Measurements from ENCODE around the gene FMNL2.

FMNL2 gene

DNA sequence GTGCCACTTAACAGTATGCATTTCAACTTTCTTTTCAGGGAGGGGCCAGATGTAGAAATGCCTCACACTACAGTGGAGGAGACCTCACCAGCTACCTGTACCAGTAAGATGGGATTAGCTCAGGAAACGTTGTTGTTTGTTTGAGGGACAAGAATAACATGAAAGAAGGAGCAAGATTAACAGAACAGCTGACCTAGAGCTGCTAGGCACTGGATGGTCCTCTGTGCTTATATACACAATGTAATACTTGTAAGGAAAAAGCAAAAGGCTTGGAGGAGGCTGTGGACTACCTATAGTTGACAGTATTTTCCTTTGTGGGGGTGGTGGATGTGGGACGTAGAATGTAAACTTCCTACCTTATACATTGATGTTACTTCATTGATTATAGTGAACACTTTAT, 154.4 kb downstream of the FMNL2 start:
- in situ Hi-C loops (cut with MboI; ENCODE audit: low sequenced_read_pairs) = no loop called here

- in situ Hi-C loops (cut with MboI; ENCODE audit: low sequenced_read_pairs) = no loop called here
Observed at GRCh38 chr2:152490686-152491455, 155.9 kb downstream of the FMNL2 start.

DNA sequence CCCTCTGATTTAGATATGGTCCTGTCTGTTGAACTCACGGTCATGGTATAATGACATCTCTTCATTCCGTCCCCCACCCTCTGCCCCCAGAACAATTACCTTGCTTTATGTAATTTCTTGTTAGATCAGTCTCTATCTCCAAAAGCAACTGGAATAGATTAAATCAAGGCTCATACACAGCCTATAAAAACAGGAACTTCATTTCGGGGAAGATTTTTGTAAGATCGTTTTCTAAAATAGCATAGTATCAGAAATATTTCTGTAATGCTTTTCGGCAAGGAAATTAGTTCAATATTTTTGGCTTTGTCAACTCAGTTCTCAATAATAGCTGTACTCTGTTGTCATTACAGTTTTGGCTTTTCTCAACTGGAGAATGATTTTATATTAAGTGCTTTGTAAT, 157.2 kb downstream of the FMNL2 start:
- in situ Hi-C loops (cut with MboI; ENCODE audit: low sequenced_read_pairs) = no loop called here

GRCh38 chr2:152492911-152493310, 157.9 kb downstream of the FMNL2 start:
- in situ Hi-C loops (cut with MboI; ENCODE audit: low sequenced_read_pairs) = no loop called here

GRCh38 chr2:152493417-152493816, 158.4 kb downstream of the FMNL2 start:
- in situ Hi-C loops (cut with MboI; ENCODE audit: low sequenced_read_pairs) = no loop called here

- in situ Hi-C loops (cut with MboI; ENCODE audit: low sequenced_read_pairs) = no loop called here
Observed at GRCh38 chr2:152493945-152494528, 159.1 kb downstream of the FMNL2 start.

DNA sequence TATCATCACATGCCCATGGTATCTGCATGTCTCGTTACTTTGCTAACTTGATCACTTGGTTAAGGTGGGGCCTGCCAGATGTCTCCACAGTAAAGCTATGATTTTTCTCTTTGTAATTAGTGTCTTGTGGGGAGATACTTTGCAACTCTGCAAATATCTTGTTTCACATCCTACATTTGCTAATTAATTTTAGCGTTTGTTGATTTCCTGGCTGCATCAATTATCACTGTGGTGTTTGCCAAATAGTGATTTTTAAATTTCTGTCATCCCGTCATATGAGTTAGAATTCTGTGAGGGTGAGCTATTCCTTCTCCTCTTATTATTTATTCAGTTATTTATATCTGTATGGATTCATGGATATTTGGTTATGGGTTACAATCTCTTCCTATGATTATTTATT, 161.4 kb downstream of the FMNL2 start:
- in situ Hi-C loops (cut with MboI; ENCODE audit: low sequenced_read_pairs) = no loop called here

GRCh38 chr2:152497481-152498052, 162.6 kb downstream of the FMNL2 start:
- in situ Hi-C loops (cut with MboI; ENCODE audit: low sequenced_read_pairs) = no loop called here

DNA sequence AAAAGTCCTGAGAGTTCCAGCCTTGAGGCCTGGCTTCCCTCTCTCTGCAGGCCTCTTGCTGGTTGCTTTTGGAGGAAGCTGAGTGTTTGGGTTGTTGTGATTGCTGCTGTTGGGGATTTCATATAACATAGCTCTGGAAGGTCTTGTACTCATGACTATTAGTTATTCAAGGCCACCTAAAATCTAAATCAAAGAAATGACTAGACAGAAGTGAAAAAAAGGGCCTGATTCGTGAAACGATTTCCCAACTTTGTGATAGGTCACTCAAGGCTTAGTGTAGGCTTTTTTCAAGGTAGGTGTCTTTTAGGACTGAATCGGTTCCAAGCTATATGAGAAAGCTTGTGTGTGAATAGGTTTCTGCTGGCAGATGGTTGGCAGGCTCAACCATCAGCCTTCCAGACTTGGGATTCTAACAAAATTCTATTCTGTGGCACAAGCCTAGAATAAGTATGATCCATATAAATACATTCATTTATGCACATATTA, 164.4 kb downstream of the FMNL2 start:
- in situ Hi-C loops (cut with MboI; ENCODE audit: low sequenced_read_pairs) = no loop called here

GRCh38 chr2:152499896-152500735, 165.1 kb downstream of the FMNL2 start:
- in situ Hi-C loops (cut with MboI; ENCODE audit: low sequenced_read_pairs) = no loop called here

GRCh38 chr2:152500772-152501171, 165.8 kb downstream of the FMNL2 start:
- in situ Hi-C loops (cut with MboI; ENCODE audit: low sequenced_read_pairs) = no loop called here

DNA sequence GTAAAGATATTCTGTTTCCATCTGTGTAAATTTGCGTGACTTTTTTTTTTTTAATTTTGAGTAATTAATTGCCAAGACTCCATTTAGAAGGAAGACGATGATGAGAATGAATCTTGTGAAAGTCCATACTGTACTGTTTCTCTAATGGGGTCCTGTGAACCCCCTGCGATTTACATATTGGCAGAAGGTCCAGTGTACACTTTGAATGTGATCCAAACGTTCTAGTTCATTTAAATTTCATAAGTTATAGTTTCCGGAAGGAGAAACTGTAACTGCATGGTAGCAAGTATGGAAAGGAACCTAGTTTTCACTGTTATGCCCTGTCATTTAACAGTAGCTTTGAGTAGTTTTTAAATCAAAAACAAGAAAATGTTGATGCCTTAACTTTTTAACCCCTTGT, 166.7 kb downstream of the FMNL2 start:
- in situ Hi-C loops (cut with MboI; ENCODE audit: low sequenced_read_pairs) = no loop called here

- in situ Hi-C loops (cut with MboI; ENCODE audit: low sequenced_read_pairs) = no loop called here
Observed at GRCh38 chr2:152504618-152505017, 169.6 kb downstream of the FMNL2 start.

DNA sequence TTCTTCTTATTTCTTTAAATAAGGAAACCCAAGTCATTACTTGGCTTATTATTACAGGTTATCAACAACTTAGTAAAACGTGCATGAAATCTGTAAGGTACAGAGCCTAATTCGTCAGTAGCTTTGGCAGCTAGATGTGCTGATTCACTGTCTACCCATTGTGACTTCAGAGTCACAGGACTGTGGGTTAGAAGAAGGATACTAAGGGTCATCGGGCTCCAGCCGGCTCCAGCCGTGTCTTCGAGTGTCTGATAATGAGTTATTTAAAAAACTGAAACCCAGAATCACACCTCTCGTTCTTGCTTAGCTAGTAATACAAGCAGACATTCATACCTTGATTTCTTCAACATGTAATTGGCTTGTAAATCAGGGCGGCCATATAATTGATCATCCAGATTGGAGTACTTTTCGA, 170.5 kb downstream of the FMNL2 start:
- in situ Hi-C loops (cut with MboI; ENCODE audit: low sequenced_read_pairs) = no loop called here

- in situ Hi-C loops (cut with MboI; ENCODE audit: low sequenced_read_pairs) = no loop called here
Observed at GRCh38 chr2:152506843-152507242, 171.9 kb downstream of the FMNL2 start.

DNA sequence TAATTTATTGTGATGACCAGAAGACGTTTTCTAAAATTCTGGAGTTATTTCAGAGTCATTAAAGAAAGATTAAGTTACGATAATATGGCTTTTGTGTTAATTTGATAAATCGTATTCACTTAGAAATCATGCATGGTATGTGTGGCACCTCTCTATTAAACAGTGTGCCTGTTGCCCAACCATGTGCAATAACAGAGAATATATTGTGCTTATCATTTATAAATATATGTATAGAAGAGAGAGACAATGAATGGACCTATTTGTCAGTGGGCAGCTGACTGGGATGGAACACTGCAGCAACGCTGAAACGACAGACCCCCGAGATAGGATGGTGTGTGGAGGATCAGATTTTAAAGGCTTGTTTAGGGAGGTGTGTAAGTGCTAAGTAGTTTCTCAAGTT, 172.9 kb downstream of the FMNL2 start:
- in situ Hi-C loops (cut with MboI; ENCODE audit: low sequenced_read_pairs) = no loop called here

- in situ Hi-C loops (cut with MboI; ENCODE audit: low sequenced_read_pairs) = no loop called here
Observed at GRCh38 chr2:152508446-152508845, 173.5 kb downstream of the FMNL2 start.

DNA sequence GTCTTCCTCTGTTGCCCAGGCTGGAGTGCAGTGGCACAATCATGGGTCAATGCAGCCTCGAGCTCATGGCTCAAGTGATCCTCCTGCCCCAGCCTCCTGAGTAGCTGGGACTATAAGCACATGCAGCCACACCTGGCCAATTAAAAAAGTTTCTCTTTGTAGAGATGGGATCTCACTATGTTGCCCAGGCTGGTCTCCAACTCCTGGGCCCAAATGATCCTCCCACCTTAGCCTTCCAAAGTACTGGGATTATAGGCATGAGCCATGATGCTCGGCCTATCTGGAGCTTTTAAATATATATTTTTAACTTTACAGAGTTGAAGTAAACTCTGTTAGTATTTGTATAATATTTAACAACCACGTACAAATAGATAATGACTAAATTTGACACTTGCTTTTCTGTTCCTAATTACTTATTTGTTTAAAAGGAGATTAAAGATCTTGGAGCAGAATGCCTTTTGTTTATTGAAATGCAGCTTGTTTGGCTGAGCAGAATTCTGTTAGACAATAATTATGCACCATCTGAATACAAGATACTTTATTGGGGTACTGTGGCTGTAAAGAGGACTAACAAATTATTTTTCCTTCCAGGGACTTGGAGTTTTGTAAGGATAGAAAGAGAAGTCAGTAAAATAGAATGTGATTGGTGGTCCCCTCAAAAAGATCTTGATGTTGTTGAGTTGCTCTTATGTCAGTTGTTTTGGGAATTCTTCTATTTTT, 175.0 kb downstream of the FMNL2 start:
- in situ Hi-C loops (cut with MboI; ENCODE audit: low sequenced_read_pairs) = no loop called here

DNA sequence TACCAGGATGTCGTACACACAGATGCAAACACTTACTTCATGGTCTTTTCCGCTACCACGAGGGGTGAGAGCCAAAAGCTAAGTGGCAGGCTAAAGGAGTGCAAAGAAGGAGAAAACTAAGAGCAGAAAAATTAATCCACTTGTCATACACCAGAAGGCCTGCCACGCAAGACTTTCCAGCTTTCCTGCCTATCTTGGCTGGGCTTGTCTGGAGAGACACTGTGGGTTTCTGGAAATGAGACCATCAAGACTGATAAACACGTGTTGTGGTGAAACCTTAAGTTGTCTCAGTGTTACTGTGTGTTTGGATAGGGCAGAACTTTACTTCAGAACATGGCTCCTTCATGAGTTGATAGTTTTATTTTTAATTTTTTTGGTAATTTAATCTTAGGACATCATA, 175.6 kb downstream of the FMNL2 start:
- in situ Hi-C loops (cut with MboI; ENCODE audit: low sequenced_read_pairs) = no loop called here

- in situ Hi-C loops (cut with MboI; ENCODE audit: low sequenced_read_pairs) = no loop called here
Observed at GRCh38 chr2:152511981-152512380, 177.0 kb downstream of the FMNL2 start.

DNA sequence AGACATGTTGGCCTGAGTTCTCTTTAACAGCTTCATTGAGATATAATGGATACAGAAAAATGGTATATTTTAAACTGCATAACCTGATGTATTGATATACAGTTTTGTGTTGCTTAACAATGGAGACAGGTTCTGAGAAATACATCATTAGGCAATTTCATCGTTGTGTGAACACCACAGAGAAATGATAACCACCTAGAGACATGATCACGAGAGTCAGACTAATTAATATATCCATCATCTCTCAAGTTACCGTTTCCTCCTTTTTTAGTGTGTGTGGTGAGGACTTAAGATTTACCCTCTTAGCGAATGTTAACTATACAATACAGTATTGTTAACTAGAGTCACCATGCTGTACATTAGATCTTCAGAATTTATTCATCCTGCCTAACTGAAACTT, 178.1 kb downstream of the FMNL2 start:
- in situ Hi-C loops (cut with MboI; ENCODE audit: low sequenced_read_pairs) = no loop called here

Measured in HL-60/S4 (cell line).